IMR-90 (cell line): ENCODE measurements around the gene SERPINF2. TPM values are rescaled to one million over a fixed set of nuclear protein-coding genes. Genes with fewer than 3 reads are reported as not detected.

Experiments used
- ATAC-seq: fragments of 200-7000 bp; cut with Tn5 transposase; 2 replicates; pipeline ENCODE4 v1.9.1; 2020; ENCODE audit warnings: low read depth, mild to moderate bottlenecking, moderate library complexity
- BruUV-seq: library from RNA; stranded (reverse); fragments of 400-500 nt; replicated peaks from 2 replicates; lab custom pipeline; 2021; lab: Mats Ljungman, UMichigan
- CTCF ChIA-PET: fragments of 300-600 bp; formaldehyde crosslinking; extraction: SDS; loops from one replicate; lab custom pipeline; 2021; ENCODE audit warnings: antibody characterized with exemption; lab: Yijun Ruan, JAX
- POLR2A ChIA-PET: fragments of 300-600 bp; sonication (Branson Sonifier 250); formaldehyde crosslinking; loops from one replicate; lab custom pipeline; 2022; ENCODE audit warnings: antibody characterized with exemption; ENCODE audit not compliant: unreplicated experiment; lab: Charles Lee
- DNase-seq: peaks from one replicate; pipeline ENCODE4 v3.0.0; 2013
- H2AFZ ChIP-seq: replicated peaks from 2 replicates; pipeline ENCODE3; 2013; ENCODE audit warnings: low read length, mild to moderate bottlenecking; ENCODE audit not compliant: poor library complexity
- H2AK5ac ChIP-seq: 2 replicates; pipeline ENCODE4 v1.6.1; 2013; ENCODE audit warnings: low read depth, low read length, inconsistent platforms
- H2AK9ac ChIP-seq: replicated peaks from 2 replicates; pipeline ENCODE3; 2013; ENCODE audit warnings: mild to moderate bottlenecking, low read depth, low read length, moderate library complexity; ENCODE audit not compliant: poor library complexity
- H2BK120ac ChIP-seq: 2 replicates; pipeline ENCODE4 v1.6.1; 2013; ENCODE audit warnings: low read depth, low read length, inconsistent platforms
- H2BK15ac ChIP-seq: 3 replicates; pipeline ENCODE4 v1.6.1; 2013; ENCODE audit warnings: low read depth, low read length, inconsistent platforms
- H2BK20ac ChIP-seq: 2 replicates; pipeline ENCODE4 v1.6.1; 2013; ENCODE audit warnings: low read depth, mild to moderate bottlenecking, inconsistent platforms, low read length, moderate library complexity
- H2BK5ac ChIP-seq: 2 replicates; pipeline ENCODE4 v1.6.1; 2013; ENCODE audit warnings: mild to moderate bottlenecking, low read depth, low read length, inconsistent platforms; ENCODE audit not compliant: poor library complexity, severe bottlenecking
- H3K14ac ChIP-seq: replicated peaks from 2 replicates; pipeline ENCODE4 v1.6.1; 2013; ENCODE audit warnings: low read depth, low read length, inconsistent platforms
- H3K18ac ChIP-seq: 2 replicates; pipeline ENCODE4 v1.6.1; 2013; ENCODE audit warnings: low read depth, low read length, control low read depth
- H3K23ac ChIP-seq: 2 replicates; pipeline ENCODE4 v1.6.1; 2013; ENCODE audit warnings: low read depth, low read length, inconsistent platforms
- H3K27ac ChIP-seq: 2 replicates; pipeline ENCODE4 v1.5.1; 2013; ENCODE audit warnings: mild to moderate bottlenecking, control low read depth, low read length; ENCODE audit not compliant: insufficient read depth
- H3K27me3 ChIP-seq: 2 replicates; pipeline ENCODE4 v1.6.1; 2013; ENCODE audit warnings: low read length; ENCODE audit not compliant: control insufficient read depth, insufficient read depth
- H3K36me3 ChIP-seq: 2 replicates; pipeline ENCODE4 v1.6.1; 2013; ENCODE audit warnings: low read length, mixed read lengths; ENCODE audit not compliant: control insufficient read depth, insufficient read depth
- H3K4ac ChIP-seq: 2 replicates; pipeline ENCODE4 v1.6.1; 2013; ENCODE audit warnings: low read depth, low read length, inconsistent platforms
- H3K4me1 ChIP-seq: 2 replicates; pipeline ENCODE4 v1.6.1; 2013; ENCODE audit warnings: low read length, mixed read lengths; ENCODE audit not compliant: control insufficient read depth, insufficient read depth
- H3K4me2 ChIP-seq: 2 replicates; pipeline ENCODE4 v1.6.1; 2013; ENCODE audit warnings: low read depth, mild to moderate bottlenecking, control low read depth, low read length, moderate library complexity
- H3K4me3 ChIP-seq: 2 replicates; pipeline ENCODE4 v1.5.1; 2013; ENCODE audit warnings: low read depth, mild to moderate bottlenecking, control low read depth, low read length, moderate library complexity; ENCODE audit not compliant: insufficient read depth
- H3K56ac ChIP-seq: 2 replicates; pipeline ENCODE4 v1.6.1; 2013; ENCODE audit warnings: low read length, inconsistent platforms; ENCODE audit not compliant: insufficient read depth; ENCODE audit errors: extremely low read depth
- H3K79me1 ChIP-seq, 2 experiments: 2 replicates each; pipeline ENCODE4 v1.6.1; 2013; ENCODE audit warnings: low read length in 2 of 2, inconsistent platforms in 1 of 2, low read depth in 1 of 2
- H3K9ac ChIP-seq: 2 replicates; pipeline ENCODE4 v1.6.1; 2013; ENCODE audit warnings: low read depth, low read length, control low read depth
- H3K9me1 ChIP-seq: 2 replicates; pipeline ENCODE4 v1.6.1; 2013; ENCODE audit warnings: low read length, inconsistent platforms; ENCODE audit not compliant: insufficient read depth
- H3K9me3 ChIP-seq: 2 replicates; pipeline ENCODE4 v1.6.1; 2013; ENCODE audit warnings: low read length; ENCODE audit not compliant: control insufficient read depth, insufficient read depth
- H4K20me1 ChIP-seq: 2 replicates; pipeline ENCODE4 v1.6.1; 2013; ENCODE audit warnings: low read length, inconsistent platforms; ENCODE audit not compliant: insufficient read depth
- H4K5ac ChIP-seq: 2 replicates; pipeline ENCODE4 v1.6.1; 2013; ENCODE audit warnings: mild to moderate bottlenecking, low read depth, low read length, control low read depth
- H4K8ac ChIP-seq, 2 experiments: 2 replicates each; pipeline ENCODE4 v1.6.1; 2013; ENCODE audit warnings: low read depth in 2 of 2, low read length in 2 of 2, control low read depth in 1 of 2, inconsistent platforms in 1 of 2
- H4K91ac ChIP-seq: 2 replicates; pipeline ENCODE4 v1.6.1; 2013; ENCODE audit warnings: low read depth, low read length, inconsistent platforms; ENCODE audit not compliant: insufficient read depth
- CEBPB ChIP-seq: IDR thresholded peaks from 2 replicates; pipeline ENCODE4 v1.6.1; 2012; ENCODE audit warnings: low read depth, low read length, improper control_type of control experiment
- CHD1 ChIP-seq: IDR thresholded peaks from 2 replicates; pipeline ENCODE4 v1.6.1; 2012; ENCODE audit warnings: low read depth, low read length, improper control_type of control experiment
- FOS ChIP-seq: fragments of 150-350 bp; IDR thresholded peaks from 2 replicates; pipeline ENCODE4 v1.6.1; 2016; ENCODE audit warnings: low read depth, low read length
- MAZ ChIP-seq: IDR thresholded peaks from 2 replicates; pipeline ENCODE4 v1.6.1; 2012; ENCODE audit warnings: low read depth, mild to moderate bottlenecking, low read length, improper control_type of control experiment, moderate library complexity, borderline replicate concordance
- MXI1 ChIP-seq: IDR thresholded peaks from 2 replicates; pipeline ENCODE4 v1.6.1; 2012; ENCODE audit warnings: low read depth, mild to moderate bottlenecking, low read length, moderate library complexity, borderline replicate concordance
- NFE2L2 ChIP-seq: fragments of 150-350 bp; IDR thresholded peaks from 2 replicates; pipeline ENCODE4 v1.6.1; 2016; ENCODE audit warnings: low read depth, mild to moderate bottlenecking, low read length
- POLR2A ChIP-seq: IDR thresholded peaks from 2 replicates; pipeline ENCODE4 v1.6.1; 2012; ENCODE audit warnings: mild to moderate bottlenecking, low read depth, low read length
- RAD21 ChIP-seq: IDR thresholded peaks from 2 replicates; pipeline ENCODE4 v1.6.1; 2012; ENCODE audit warnings: low read length, improper control_type of control experiment
- RCOR1 ChIP-seq: IDR thresholded peaks from 2 replicates; pipeline ENCODE4 v1.6.1; 2012; ENCODE audit warnings: mild to moderate bottlenecking, low read length, improper control_type of control experiment; ENCODE audit not compliant: insufficient replicate concordance
- RFX5 ChIP-seq: IDR thresholded peaks from 2 replicates; pipeline ENCODE4 v1.8.0; 2012; ENCODE audit warnings: low read depth, mild to moderate bottlenecking, low read length, moderate library complexity
- WGBS, 2 experiments: methylation state at CpG; one replicate each; pipeline versions ENCODE4 v1.1.5 to v1.1.7; 2013; ENCODE audit warnings: missing lambda C conversion rate in 2 of 2; ENCODE audit not compliant: insufficient read length in 1 of 2; ENCODE audit errors: extremely low coverage in 2 of 2; 5-methylcytosine and 5-hydroxymethylcytosine counted together
- dilution Hi-C: fragments of 300-500 bp; cut with HindIII; formaldehyde crosslinking; loops from one replicate; pipeline ENCODE4 v1.14.3; 2018; ENCODE audit warnings: low sequenced_read_pairs; ENCODE audit not compliant: unreplicated experiment
- in situ Hi-C: fragments of 300-500 bp; cut with MboI; formaldehyde crosslinking; loops from 3 replicates; pipeline ENCODE4 v1.14.3; 2019; ENCODE audit warnings: low sequenced_read_pairs, inconsistent platforms, mixed read lengths
- intact Hi-C: fragments of 100-400 bp; cut with micrococcal nuclease; formaldehyde crosslinking; loops from 2 replicates; pipeline ENCODE4 v1.10.0; 2022
- polyA plus RNA-seq, 3 experiments: library from polyadenylated mRNA; depleted of rRNA; stranded (reverse); fragments of >200 nt; gene quantifications; 2 replicates each; pipeline ENCODE4 v1.2.3, GENCODE V29; 2012; ENCODE audit warnings: low replicate concordance in 1 of 3
- total RNA-seq: library from RNA; depleted of rRNA; stranded (reverse); fragments of >200 nt; gene quantifications from 2 replicates; pipeline ENCODE4 v1.2.3, GENCODE V29; 2012
- TF ChIP-seq, protein P1 (sequence below): conservative IDR thresholded peaks from 2 replicates; pipeline ENCODE4 v1.5.1; 2012; ENCODE audit warnings: mild to moderate bottlenecking, low read depth, low read length, improper control_type of control experiment
- TF ChIP-seq, protein P2 (sequence below): fragments of 150-350 bp; IDR thresholded peaks from 2 replicates; pipeline ENCODE4 v1.6.1; 2016; ENCODE audit warnings: low read depth, mild to moderate bottlenecking, low read length, moderate library complexity, borderline replicate concordance
- TF ChIP-seq, protein P3 (sequence below): fragments of 150-350 bp; IDR thresholded peaks from 2 replicates; pipeline ENCODE4 v1.6.1; 2017; ENCODE audit warnings: mild to moderate bottlenecking, antibody characterized with exemption, low read length, low read depth

The SERPINF2 gene
- total and polyA plus RNA-seq, 2 of the 4 experiments (the other 2 are of a cell fraction), result not detected

DNA sequence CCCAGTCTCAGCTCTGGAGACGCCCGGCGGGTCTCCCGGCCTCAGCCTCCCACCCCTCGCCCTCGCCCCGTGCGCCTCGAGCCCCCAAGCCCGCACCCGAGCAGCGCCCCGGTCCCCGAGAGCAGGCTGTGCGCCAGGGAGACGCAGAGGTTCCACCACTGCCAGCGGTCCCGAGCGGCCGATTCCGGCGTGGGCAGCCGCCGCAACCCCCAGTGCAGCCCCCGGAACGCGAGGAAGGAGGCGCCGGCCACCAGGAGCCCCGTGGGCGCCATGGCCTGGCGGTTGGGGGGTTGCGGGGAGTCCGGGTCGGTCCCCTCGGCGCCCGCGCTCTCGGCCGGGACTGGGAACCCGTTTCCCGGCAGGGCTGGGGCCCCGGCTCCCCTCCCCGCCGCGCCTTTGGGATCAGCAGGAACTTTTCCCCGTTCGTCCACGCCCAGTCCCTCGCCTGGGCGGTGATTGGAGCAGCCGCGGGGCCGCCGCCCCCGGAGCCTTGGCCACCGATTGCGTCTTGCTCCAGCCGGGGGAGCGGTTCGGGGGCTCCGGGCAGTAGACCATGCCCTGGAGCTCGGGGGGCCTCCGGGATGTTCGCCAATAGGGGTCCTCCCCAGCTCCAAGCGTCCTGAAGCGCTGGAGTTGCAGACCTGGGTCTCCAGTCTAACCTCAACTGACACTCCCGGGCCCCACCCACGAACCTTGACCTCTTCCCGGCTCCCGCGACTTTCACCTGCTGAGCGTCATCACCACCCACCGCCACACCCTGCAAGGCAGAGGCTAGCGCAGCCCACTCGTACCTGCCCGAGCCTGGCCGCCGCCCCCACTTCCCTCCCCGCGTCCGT is 32.5 kb upstream of the SERPINF2 start, which contains the start of gene TLCD2:
Gene TLCD2 (minus strand): TSS at position 407 of the 836 bp plus-strand sequence. CDS start 135 bp downstream, at position 272.
- H3K4ac ChIP-seq, result peak within 1 kb of the TSS; percentile 73
- dilution Hi-C loops, result no loop called here
- H3K27ac ChIP-seq, result peak within 1 kb of the TSS; percentile 53
- H3K18ac ChIP-seq, result peak within 1 kb of the TSS; percentile 11; the same call in 1 of the 2 replicates
- ChIA-PET CTCF (no interaction called here), POLR2A (interaction anchor here (0.6 kb wide), 1 partner anchor 682 kb away, joined by 3 read pairs; no protein-coding TSS in a partner anchor)
- H2BK120ac ChIP-seq, result no peak within 1 kb of the TSS
- no peaks in the 10 kb centered on the region for H3K27me3 ChIP-seq
- H2BK5ac ChIP-seq, result peak within 1 kb of the TSS; percentile 25
- peak within 1 kb of the TSS; percentile 69 for H3K4me3 ChIP-seq
- BruUV-seq, result no TSS peak
- peak within 1 kb of the TSS; percentile 18 for H2AK9ac ChIP-seq
- peak within 1 kb of the TSS; percentile 12; the same call in 1 of the 2 replicates for H3K23ac ChIP-seq
- peak within 1 kb of the TSS in 1 of 2 experiments; percentile 31; a peak in 1 of 4 replicates for H4K8ac ChIP-seq
- no peak within 1 kb of the TSS; the same call in 1 of the 2 replicates for H4K5ac ChIP-seq
- no peak within 1 kb of the TSS for H3K14ac ChIP-seq
- peaks cover 59% of the 10 kb centered on the region for H4K20me1 ChIP-seq
- no peak within 1 kb of the TSS for H2BK15ac ChIP-seq
- H2AK5ac ChIP-seq, result peak within 1 kb of the TSS; percentile 73
- in situ Hi-C loops, result loop anchor here (25.0 kb wide), 1 partner anchor 327 kb away; the partner anchor contains the start of genes DPH1, OVCA2 and RTN4RL1
- peak within 1 kb of the TSS; percentile 63 for H3K4me2 ChIP-seq
- intact Hi-C loops, result loop anchor here (2.0 kb wide), 1 partner anchor 41 kb away; no protein-coding TSS in a partner anchor
- H2BK20ac ChIP-seq, result no peak within 1 kb of the TSS
- H3K56ac ChIP-seq, result no peak within 1 kb of the TSS; the same call in 1 of the 2 replicates
- H3K79me1 ChIP-seq, result peaks cover 0 to 52% of the 10 kb centered on the region in 2 experiments; a peak in 2 of 4 replicates
- peak within 1 kb of the TSS; percentile 46 for H3K9ac ChIP-seq
- DNase-seq (peak; percentile 65), ATAC-seq (peak; percentile 55)
- H3K9me3 ChIP-seq, result no peaks in the 10 kb centered on the region
- peak within 1 kb of the TSS; percentile 89 for H2AFZ ChIP-seq
- 1% methylated on average over 35 of the region's 83 CpGs; no CpG with 5 or more reads in 1 of the 2 experiments for WGBS, 2 experiments
- H4K91ac ChIP-seq, result peak within 1 kb of the TSS; percentile 33; the same call in 1 of the 2 replicates
- peaks cover 27% of the 10 kb centered on the region for H3K4me1 ChIP-seq
- H3K36me3 ChIP-seq, result peaks cover 43% of the 10 kb centered on the region
- H3K9me1 ChIP-seq, result peaks cover 12% of the 10 kb centered on the region
- TF ChIP-seq NFE2L2 (no peak), RFX5 (no peak), MAZ (peak; percentile 75; the same call in 1 of the 2 replicates), FOS (no peak), CHD1 (no peak), POLR2A (peak; percentile 84), MXI1 (peak; percentile 19; the same call in 1 of the 2 replicates), CEBPB (peak; percentile 39; the same call in 1 of the 2 replicates), RAD21 (no peak), RCOR1 (no peak)
- TF ChIP-seq, protein P1, sequence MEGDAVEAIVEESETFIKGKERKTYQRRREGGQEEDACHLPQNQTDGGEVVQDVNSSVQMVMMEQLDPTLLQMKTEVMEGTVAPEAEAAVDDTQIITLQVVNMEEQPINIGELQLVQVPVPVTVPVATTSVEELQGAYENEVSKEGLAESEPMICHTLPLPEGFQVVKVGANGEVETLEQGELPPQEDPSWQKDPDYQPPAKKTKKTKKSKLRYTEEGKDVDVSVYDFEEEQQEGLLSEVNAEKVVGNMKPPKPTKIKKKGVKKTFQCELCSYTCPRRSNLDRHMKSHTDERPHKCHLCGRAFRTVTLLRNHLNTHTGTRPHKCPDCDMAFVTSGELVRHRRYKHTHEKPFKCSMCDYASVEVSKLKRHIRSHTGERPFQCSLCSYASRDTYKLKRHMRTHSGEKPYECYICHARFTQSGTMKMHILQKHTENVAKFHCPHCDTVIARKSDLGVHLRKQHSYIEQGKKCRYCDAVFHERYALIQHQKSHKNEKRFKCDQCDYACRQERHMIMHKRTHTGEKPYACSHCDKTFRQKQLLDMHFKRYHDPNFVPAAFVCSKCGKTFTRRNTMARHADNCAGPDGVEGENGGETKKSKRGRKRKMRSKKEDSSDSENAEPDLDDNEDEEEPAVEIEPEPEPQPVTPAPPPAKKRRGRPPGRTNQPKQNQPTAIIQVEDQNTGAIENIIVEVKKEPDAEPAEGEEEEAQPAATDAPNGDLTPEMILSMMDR, result no peak
- TF ChIP-seq, protein P2, sequence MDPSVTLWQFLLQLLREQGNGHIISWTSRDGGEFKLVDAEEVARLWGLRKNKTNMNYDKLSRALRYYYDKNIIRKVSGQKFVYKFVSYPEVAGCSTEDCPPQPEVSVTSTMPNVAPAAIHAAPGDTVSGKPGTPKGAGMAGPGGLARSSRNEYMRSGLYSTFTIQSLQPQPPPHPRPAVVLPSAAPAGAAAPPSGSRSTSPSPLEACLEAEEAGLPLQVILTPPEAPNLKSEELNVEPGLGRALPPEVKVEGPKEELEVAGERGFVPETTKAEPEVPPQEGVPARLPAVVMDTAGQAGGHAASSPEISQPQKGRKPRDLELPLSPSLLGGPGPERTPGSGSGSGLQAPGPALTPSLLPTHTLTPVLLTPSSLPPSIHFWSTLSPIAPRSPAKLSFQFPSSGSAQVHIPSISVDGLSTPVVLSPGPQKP, result no peak
- TF ChIP-seq, protein P3, sequence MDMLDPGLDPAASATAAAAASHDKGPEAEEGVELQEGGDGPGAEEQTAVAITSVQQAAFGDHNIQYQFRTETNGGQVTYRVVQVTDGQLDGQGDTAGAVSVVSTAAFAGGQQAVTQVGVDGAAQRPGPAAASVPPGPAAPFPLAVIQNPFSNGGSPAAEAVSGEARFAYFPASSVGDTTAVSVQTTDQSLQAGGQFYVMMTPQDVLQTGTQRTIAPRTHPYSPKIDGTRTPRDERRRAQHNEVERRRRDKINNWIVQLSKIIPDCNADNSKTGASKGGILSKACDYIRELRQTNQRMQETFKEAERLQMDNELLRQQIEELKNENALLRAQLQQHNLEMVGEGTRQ, result no peak
